Osteoblast (primary cell): ENCODE data around the gene ANK3. TPM values are rescaled to one million over a fixed set of nuclear protein-coding genes. Genes with fewer than 3 reads are reported as not detected.

Experiments
- DNase-seq: peaks from one replicate; pipeline ENCODE4 v3.0.0; 2011; ENCODE audit warnings: low spot score, mixed read lengths; ENCODE audit not compliant: insufficient read length; ENCODE audit errors: missing footprints
- H2AFZ ChIP-seq: 2 replicates; pipeline ENCODE4 v1.6.0; 2011; ENCODE audit warnings: mild to moderate bottlenecking, low read length
- H3K27ac ChIP-seq: 2 replicates; pipeline ENCODE4 v1.5.1; 2011; ENCODE audit warnings: mild to moderate bottlenecking, low read depth, low read length, moderate library complexity
- H3K27me3 ChIP-seq: 2 replicates; pipeline ENCODE4 v1.6.0; 2012; ENCODE audit warnings: mild to moderate bottlenecking, control low read depth, inconsistent platforms, low read length, moderate library complexity; ENCODE audit not compliant: insufficient read depth
- H3K36me3 ChIP-seq: 2 replicates; pipeline ENCODE4 v1.5.1; 2011; ENCODE audit warnings: mild to moderate bottlenecking, low read length, control low read depth, moderate library complexity; ENCODE audit not compliant: insufficient read depth
- H3K4me1 ChIP-seq: 2 replicates; pipeline ENCODE4 v1.5.1; 2011; ENCODE audit warnings: mild to moderate bottlenecking, low read length, control low read depth, moderate library complexity; ENCODE audit not compliant: insufficient read depth
- H3K4me2 ChIP-seq: 2 replicates; pipeline ENCODE4 v1.6.0; 2011; ENCODE audit warnings: mild to moderate bottlenecking, low read length; ENCODE audit not compliant: insufficient read depth
- H3K4me3 ChIP-seq: fragments of 200-600 bp; sonication (generic); 3 replicates; pipeline ENCODE4 v1.5.1; 2012; ENCODE audit warnings: mild to moderate bottlenecking, low read length, inconsistent platforms; ENCODE audit not compliant: insufficient read depth
- H3K79me2 ChIP-seq: 2 replicates; pipeline ENCODE4 v1.6.0; 2012; ENCODE audit warnings: mild to moderate bottlenecking, low read length, control low read depth, inconsistent platforms; ENCODE audit not compliant: insufficient read depth
- H3K9me3 ChIP-seq: 2 replicates; pipeline ENCODE4 v1.5.1; 2011; ENCODE audit warnings: low read depth, low read length, control low read depth
- H4K20me1 ChIP-seq: 2 replicates; pipeline ENCODE4 v1.6.0; 2012; ENCODE audit warnings: mild to moderate bottlenecking, low read length, control low read depth; ENCODE audit not compliant: insufficient read depth
- total RNA-seq: library from RNA; depleted of rRNA; stranded (reverse); fragments of >200 nt; gene quantifications from 2 replicates; pipeline ENCODE4 v1.2.3, GENCODE V29; 2012
- TF ChIP-seq, protein P1 (sequence below): IDR thresholded peaks from 2 replicates; pipeline ENCODE4 v1.5.1; 2011; ENCODE audit warnings: mild to moderate bottlenecking, low read depth, low read length, moderate library complexity; ENCODE audit errors: extremely low read depth

ANK3 gene
- total RNA-seq, 1 donor = 44.5 TPM

DNA sequence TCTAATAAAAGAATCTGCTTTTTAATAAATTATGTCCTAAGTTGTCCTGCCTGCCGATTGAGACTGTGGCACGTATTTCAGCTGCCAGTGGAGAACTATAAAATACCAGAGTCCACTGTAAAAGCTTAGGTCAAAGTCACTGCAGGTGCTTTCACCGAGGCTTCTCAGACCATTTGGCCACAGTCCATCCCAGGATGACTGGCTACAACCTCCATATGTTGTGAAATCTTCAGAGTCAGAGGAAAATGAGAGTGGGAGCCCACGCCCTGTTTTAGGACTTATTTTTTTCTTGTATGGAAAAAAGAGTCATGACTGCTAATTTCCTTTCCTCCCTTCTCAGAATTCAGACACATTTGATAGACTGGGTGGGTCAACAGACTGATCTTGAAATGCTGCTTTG lies 182.9 kb downstream of the ANK3 start:
- H3K27me3 ChIP-seq = no peaks in the 10 kb centered on the region
- no peaks in the 10 kb centered on the region for H4K20me1 ChIP-seq
- no peaks in the 10 kb centered on the region for H3K36me3 ChIP-seq
- no peaks in the 10 kb centered on the region for H3K9me3 ChIP-seq
- no peak overlapping the region for H3K4me3 ChIP-seq
- no peak overlapping the region for H3K4me2 ChIP-seq
- no peak overlapping the region for H3K27ac ChIP-seq
- H3K79me2 ChIP-seq = no peaks in the 10 kb centered on the region
- TF ChIP-seq, protein P1, sequence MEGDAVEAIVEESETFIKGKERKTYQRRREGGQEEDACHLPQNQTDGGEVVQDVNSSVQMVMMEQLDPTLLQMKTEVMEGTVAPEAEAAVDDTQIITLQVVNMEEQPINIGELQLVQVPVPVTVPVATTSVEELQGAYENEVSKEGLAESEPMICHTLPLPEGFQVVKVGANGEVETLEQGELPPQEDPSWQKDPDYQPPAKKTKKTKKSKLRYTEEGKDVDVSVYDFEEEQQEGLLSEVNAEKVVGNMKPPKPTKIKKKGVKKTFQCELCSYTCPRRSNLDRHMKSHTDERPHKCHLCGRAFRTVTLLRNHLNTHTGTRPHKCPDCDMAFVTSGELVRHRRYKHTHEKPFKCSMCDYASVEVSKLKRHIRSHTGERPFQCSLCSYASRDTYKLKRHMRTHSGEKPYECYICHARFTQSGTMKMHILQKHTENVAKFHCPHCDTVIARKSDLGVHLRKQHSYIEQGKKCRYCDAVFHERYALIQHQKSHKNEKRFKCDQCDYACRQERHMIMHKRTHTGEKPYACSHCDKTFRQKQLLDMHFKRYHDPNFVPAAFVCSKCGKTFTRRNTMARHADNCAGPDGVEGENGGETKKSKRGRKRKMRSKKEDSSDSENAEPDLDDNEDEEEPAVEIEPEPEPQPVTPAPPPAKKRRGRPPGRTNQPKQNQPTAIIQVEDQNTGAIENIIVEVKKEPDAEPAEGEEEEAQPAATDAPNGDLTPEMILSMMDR = no peak
- H2AFZ ChIP-seq = no peak overlapping the region
- no peak for DNase-seq
- H3K4me1 ChIP-seq = peaks cover 2% of the 10 kb centered on the region

DNA sequence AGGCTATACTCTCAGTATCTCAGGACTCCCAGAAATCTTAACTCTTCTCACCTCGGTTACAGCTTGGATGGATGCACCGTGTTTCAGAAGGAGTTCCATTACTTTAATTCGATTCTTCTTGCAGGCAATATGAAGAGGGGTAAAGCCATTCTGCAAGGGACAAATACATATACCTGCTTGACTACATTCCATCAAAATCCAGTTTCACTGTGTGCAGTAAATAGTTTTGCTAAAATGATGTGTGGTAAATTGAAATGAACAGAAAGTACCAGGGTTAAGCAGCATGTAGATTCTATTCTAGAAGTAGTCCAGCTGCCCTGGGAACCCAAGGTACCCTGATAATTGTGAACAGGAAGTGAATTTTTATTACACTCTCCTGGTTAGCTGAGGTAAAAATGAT lies 183.9 kb downstream of the ANK3 start:
- Histone ChIP-seq H3K27ac (no peak overlapping the region), H3K4me3 (no peak overlapping the region), H3K4me2 (no peak overlapping the region), H3K4me1 (peaks cover 2% of the 10 kb centered on the region), H3K27me3 (no peaks in the 10 kb centered on the region), H4K20me1 (no peaks in the 10 kb centered on the region), H2AFZ (no peak overlapping the region), H3K79me2 (no peaks in the 10 kb centered on the region), H3K36me3 (no peaks in the 10 kb centered on the region), H3K9me3 (no peaks in the 10 kb centered on the region)
- DNase-seq = no peak
- TF ChIP-seq, protein P1 = no peak

DNA sequence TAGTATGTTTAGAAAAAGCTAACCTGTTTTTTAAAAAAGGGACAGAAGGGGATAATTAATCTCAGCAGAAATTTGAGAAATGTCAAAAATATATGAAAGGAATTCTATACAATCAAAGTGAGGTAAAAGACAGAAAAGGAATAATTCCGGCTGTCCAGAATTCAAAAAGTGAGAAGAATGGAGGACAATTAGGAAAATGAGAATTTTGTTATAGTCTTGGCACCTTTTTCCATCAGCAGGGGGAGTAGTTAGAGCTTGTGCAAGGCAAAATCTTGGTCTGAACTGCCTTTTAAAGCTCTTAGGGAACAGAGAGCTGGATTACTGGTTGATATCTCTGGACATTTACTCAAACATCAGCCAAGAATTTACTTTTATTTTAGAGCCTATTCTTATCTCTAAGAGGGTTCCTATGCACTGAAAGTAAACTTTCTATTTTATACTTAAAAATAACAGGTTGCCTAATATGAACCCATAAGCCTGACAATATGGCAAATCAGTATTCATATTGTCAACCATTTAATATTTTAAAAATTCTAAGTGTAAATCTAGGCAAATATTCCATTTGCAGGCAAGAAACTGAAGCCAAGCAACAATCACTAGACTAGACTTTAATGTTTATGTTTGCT lies 185.6 kb downstream of the ANK3 start:
- no peaks in the 10 kb centered on the region for H3K9me3 ChIP-seq
- H3K4me1 ChIP-seq = peaks cover 2% of the 10 kb centered on the region
- DNase-seq = peak; percentile 39
- no peaks in the 10 kb centered on the region for H3K27me3 ChIP-seq
- no peak overlapping the region for H2AFZ ChIP-seq
- no peaks in the 10 kb centered on the region for H4K20me1 ChIP-seq
- H3K36me3 ChIP-seq = no peaks in the 10 kb centered on the region
- H3K79me2 ChIP-seq = no peaks in the 10 kb centered on the region
- H3K4me3 ChIP-seq = no peak overlapping the region
- H3K27ac ChIP-seq = no peak overlapping the region
- H3K4me2 ChIP-seq = no peak overlapping the region
- TF ChIP-seq, protein P1 = peak; percentile 66

DNA sequence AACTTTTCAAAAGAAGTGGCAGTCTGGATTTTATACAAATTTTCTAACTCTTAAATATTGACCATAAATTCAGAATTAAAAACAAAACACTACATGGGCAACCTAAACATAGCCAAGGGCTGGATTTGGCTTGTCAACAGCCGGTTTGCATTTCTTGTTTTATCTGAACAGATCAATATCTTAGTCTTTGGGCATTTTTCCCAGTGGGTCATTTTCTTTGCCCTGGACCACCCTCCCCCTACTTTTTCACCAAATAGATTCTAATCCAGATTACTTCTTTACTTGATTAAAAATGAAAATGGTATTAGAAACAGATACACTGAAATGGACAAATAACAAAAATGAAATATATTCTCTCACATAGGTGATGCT lies 189.0 kb downstream of the ANK3 start:
- Histone ChIP-seq H4K20me1 (no peaks in the 10 kb centered on the region), H3K27ac (no peak overlapping the region), H3K79me2 (no peaks in the 10 kb centered on the region), H3K9me3 (no peaks in the 10 kb centered on the region), H3K36me3 (peaks cover 5% of the 10 kb centered on the region), H3K4me3 (no peak overlapping the region), H3K4me2 (no peak overlapping the region), H2AFZ (no peak overlapping the region), H3K4me1 (no peaks in the 10 kb centered on the region), H3K27me3 (no peaks in the 10 kb centered on the region)
- DNase-seq = no peak
- TF ChIP-seq, protein P1 = no peak
